PFSK-1 (cell line): ENCODE data around the gene ZNF217.

Experiments used
- FOXP2 ChIP-seq: optimal IDR thresholded peaks from 2 replicates; pipeline ENCODE3; 2011; ENCODE audit warnings: borderline replicate concordance, control low read depth, inconsistent platforms; ENCODE audit not compliant: insufficient read depth; ENCODE audit errors: extremely low read length, extremely low read depth
- POLR2AphosphoS5 ChIP-seq: IDR thresholded peaks from 2 replicates; pipeline ENCODE4 v1.6.1; 2012; ENCODE audit warnings: low read depth, mild to moderate bottlenecking, control low read depth, low read length, moderate library complexity
- TAF1 ChIP-seq: IDR thresholded peaks from 2 replicates; pipeline ENCODE4 v1.6.1; 2012; ENCODE audit warnings: low read length, control low read depth, borderline replicate concordance; ENCODE audit not compliant: insufficient read depth
- TF ChIP-seq, protein P1 (sequence below), 2 experiments: IDR thresholded peaks; 2 replicates each; pipeline versions ENCODE4 v1.6.1 to v1.8.0; 2011 to 2012; ENCODE audit warnings: low read depth in 2 of 2, low read length in 2 of 2, control low read depth in 1 of 2, inconsistent platforms in 1 of 2, mild to moderate bottlenecking in 1 of 2, moderate library complexity in 1 of 2; ENCODE audit not compliant: insufficient read depth in 1 of 2

DNA sequence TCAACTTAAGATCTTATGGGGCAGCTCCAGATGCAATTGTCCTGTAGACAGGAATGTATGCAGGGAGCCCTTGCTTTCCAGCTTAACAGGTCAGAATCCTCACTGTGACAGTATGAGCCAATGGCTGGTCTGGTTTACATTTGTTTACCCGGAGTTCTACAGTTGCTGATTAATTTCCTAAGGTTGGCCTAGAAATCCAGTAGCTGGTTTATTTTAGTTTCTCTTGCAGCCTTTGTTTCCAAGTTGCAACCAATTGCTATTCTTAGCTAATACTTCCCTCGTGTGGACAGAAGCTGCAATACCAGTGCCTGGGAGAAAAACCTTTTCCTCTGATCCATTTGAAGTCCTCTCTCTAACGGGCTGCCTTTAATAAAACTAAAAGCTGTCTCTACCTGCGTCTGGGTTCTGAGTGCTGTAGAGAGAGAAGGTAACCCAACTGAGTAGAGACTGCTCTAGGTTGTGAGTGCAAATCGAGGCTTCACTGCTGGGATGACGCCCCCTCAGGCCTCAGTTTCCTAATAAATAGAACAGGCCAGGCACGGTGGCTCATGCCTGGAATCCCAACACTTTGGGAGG is 45.9 kb downstream of the ZNF217 start:
- TF ChIP-seq POLR2AphosphoS5 (no peak), TAF1 (no peak), FOXP2 (no peak)
- TF ChIP-seq, protein P1, sequence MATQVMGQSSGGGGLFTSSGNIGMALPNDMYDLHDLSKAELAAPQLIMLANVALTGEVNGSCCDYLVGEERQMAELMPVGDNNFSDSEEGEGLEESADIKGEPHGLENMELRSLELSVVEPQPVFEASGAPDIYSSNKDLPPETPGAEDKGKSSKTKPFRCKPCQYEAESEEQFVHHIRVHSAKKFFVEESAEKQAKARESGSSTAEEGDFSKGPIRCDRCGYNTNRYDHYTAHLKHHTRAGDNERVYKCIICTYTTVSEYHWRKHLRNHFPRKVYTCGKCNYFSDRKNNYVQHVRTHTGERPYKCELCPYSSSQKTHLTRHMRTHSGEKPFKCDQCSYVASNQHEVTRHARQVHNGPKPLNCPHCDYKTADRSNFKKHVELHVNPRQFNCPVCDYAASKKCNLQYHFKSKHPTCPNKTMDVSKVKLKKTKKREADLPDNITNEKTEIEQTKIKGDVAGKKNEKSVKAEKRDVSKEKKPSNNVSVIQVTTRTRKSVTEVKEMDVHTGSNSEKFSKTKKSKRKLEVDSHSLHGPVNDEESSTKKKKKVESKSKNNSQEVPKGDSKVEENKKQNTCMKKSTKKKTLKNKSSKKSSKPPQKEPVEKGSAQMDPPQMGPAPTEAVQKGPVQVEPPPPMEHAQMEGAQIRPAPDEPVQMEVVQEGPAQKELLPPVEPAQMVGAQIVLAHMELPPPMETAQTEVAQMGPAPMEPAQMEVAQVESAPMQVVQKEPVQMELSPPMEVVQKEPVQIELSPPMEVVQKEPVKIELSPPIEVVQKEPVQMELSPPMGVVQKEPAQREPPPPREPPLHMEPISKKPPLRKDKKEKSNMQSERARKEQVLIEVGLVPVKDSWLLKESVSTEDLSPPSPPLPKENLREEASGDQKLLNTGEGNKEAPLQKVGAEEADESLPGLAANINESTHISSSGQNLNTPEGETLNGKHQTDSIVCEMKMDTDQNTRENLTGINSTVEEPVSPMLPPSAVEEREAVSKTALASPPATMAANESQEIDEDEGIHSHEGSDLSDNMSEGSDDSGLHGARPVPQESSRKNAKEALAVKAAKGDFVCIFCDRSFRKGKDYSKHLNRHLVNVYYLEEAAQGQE (IDR thresholded peaks at IDR 0.05; ENCODE audit: insufficient read depth in 1 of 2, low read depth in 2 of 2, low read length in 2 of 2) = no peak
